Osteocyte (in vitro differentiated cells): ENCODE results near the gene TENM4. TPM values are rescaled to one million over a fixed set of nuclear protein-coding genes. Genes with fewer than 3 reads are reported as not detected.

ENCODE experiments used
- DNase-seq: peaks from one replicate; pipeline ENCODE4 v3.0.0; 2021; ENCODE audit warnings: mixed read lengths; ENCODE audit not compliant: unreplicated experiment; ENCODE audit errors: extremely low spot score
- H3K27ac Mint-ChIP-seq: one replicate; pipeline ENCODE4 v1.8.0; 2021; ENCODE audit warnings: mild to moderate bottlenecking, mixed read lengths; ENCODE audit not compliant: unreplicated experiment
- H3K27me3 Mint-ChIP-seq: one replicate; pipeline ENCODE4 v1.8.0; 2021; ENCODE audit warnings: mixed read lengths; ENCODE audit not compliant: unreplicated experiment
- H3K36me3 Mint-ChIP-seq: one replicate; pipeline ENCODE4 v1.8.0; 2021; ENCODE audit warnings: mixed read lengths; ENCODE audit not compliant: unreplicated experiment
- H3K4me1 Mint-ChIP-seq: one replicate; pipeline ENCODE4 v1.8.0; 2021; ENCODE audit warnings: mixed read lengths; ENCODE audit not compliant: unreplicated experiment
- H3K4me3 Mint-ChIP-seq: one replicate; pipeline ENCODE4 v1.8.0; 2021; ENCODE audit warnings: mild to moderate bottlenecking, moderate library complexity, mixed read lengths; ENCODE audit not compliant: unreplicated experiment
- H3K9me3 Mint-ChIP-seq: one replicate; pipeline ENCODE4 v1.8.0; 2021; ENCODE audit warnings: mixed read lengths; ENCODE audit not compliant: unreplicated experiment
- total RNA-seq: library from RNA; stranded (reverse); gene quantifications from 2 replicates; pipeline ENCODE4 v1.2.1, GENCODE V29; 2021
- TF ChIP-seq, protein P1 (sequence below): fragments of 200-600 bp; sonication (generic); IDR thresholded peaks from 2 replicates; pipeline ENCODE4 v1.5.0; 2021; ENCODE audit warnings: antibody characterized with exemption, mild to moderate bottlenecking, moderate library complexity

The TENM4 gene
- total RNA-seq, 1 donor from 2014 or later: 74.1 TPM

- Mint-ChIP-seq H3K27me3 (peaks cover 12% of the 10 kb centered on the region), H3K36me3 (peaks cover 7% of the 10 kb centered on the region), H3K4me3 (no peak overlapping the region), H3K9me3 (peaks cover 22% of the 10 kb centered on the region), H3K4me1 (no peaks in the 10 kb centered on the region), H3K27ac (no peak overlapping the region)
- TF ChIP-seq, protein P1, sequence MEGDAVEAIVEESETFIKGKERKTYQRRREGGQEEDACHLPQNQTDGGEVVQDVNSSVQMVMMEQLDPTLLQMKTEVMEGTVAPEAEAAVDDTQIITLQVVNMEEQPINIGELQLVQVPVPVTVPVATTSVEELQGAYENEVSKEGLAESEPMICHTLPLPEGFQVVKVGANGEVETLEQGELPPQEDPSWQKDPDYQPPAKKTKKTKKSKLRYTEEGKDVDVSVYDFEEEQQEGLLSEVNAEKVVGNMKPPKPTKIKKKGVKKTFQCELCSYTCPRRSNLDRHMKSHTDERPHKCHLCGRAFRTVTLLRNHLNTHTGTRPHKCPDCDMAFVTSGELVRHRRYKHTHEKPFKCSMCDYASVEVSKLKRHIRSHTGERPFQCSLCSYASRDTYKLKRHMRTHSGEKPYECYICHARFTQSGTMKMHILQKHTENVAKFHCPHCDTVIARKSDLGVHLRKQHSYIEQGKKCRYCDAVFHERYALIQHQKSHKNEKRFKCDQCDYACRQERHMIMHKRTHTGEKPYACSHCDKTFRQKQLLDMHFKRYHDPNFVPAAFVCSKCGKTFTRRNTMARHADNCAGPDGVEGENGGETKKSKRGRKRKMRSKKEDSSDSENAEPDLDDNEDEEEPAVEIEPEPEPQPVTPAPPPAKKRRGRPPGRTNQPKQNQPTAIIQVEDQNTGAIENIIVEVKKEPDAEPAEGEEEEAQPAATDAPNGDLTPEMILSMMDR: no peak
- peak; percentile 40 for DNase-seq
Measured at GRCh38 chr11:79007771-79008402, 432.9 kb downstream of the TENM4 start.

- DNase-seq: no peak
- TF ChIP-seq, protein P1: no peak
- Mint-ChIP-seq H3K27me3 (peaks cover 12% of the 10 kb centered on the region), H3K36me3 (peaks cover 7% of the 10 kb centered on the region), H3K27ac (no peak overlapping the region), H3K4me3 (no peak overlapping the region), H3K9me3 (peaks cover 31% of the 10 kb centered on the region), H3K4me1 (no peaks in the 10 kb centered on the region)
Measured at GRCh38 chr11:79006854-79007253, 434.0 kb downstream of the TENM4 start.

- no peaks in the 10 kb centered on the region for H3K4me1 Mint-ChIP-seq
- no peak overlapping the region for H3K4me3 Mint-ChIP-seq
- peaks cover 25% of the 10 kb centered on the region for H3K9me3 Mint-ChIP-seq
- H3K27me3 Mint-ChIP-seq: no peaks in the 10 kb centered on the region
- no peak for DNase-seq
- H3K36me3 Mint-ChIP-seq: peaks cover 13% of the 10 kb centered on the region
- no peak overlapping the region for H3K27ac Mint-ChIP-seq
- TF ChIP-seq, protein P1: no peak
Measured at GRCh38 chr11:78996007-78996406, 444.8 kb downstream of the TENM4 start.

DNA sequence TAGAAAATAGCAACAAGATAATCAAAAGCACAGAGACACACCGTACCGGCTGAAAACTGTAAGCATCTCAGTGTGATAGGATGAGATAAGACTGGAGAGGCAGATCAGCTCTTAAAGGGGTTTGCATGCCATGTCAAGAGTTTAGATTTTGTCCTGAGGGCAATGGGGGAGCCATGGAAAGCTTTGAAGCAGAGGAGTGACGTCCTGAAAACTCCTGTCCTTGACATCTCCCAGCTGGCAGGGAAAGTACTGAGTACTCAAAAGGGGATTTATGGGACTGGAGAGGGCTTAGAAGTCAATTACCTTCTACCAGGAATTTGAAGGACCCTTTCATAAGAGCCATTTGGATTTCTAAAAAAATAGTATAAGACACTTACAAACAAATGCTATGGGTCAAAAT lies 445.7 kb downstream of the TENM4 start:
- TF ChIP-seq, protein P1: no peak
- no peak for DNase-seq
- peaks cover 22% of the 10 kb centered on the region for H3K9me3 Mint-ChIP-seq
- no peak overlapping the region for H3K4me3 Mint-ChIP-seq
- H3K27ac Mint-ChIP-seq: no peak overlapping the region
- peaks cover 11% of the 10 kb centered on the region for H3K36me3 Mint-ChIP-seq
- no peaks in the 10 kb centered on the region for H3K27me3 Mint-ChIP-seq
- H3K4me1 Mint-ChIP-seq: no peaks in the 10 kb centered on the region

GRCh38 chr11:78993802-78994430 lies 446.9 kb downstream of the TENM4 start:
- H3K9me3 Mint-ChIP-seq: peaks cover 12% of the 10 kb centered on the region
- no peak overlapping the region for H3K4me3 Mint-ChIP-seq
- H3K27ac Mint-ChIP-seq: no peak overlapping the region
- TF ChIP-seq, protein P1: no peak
- peaks cover 4% of the 10 kb centered on the region for H3K36me3 Mint-ChIP-seq
- no peak for DNase-seq
- no peaks in the 10 kb centered on the region for H3K27me3 Mint-ChIP-seq
- peaks cover 4% of the 10 kb centered on the region for H3K4me1 Mint-ChIP-seq
